ENCODE data around the gene ST8SIA3. TPM values are rescaled to one million over a fixed set of nuclear protein-coding genes. Genes with fewer than 3 reads are reported as not detected.

Gene ST8SIA3
- not detected in 3 replicates for polyA plus RNA-seq
- polyA plus RNA-seq (2011; ENCODE audit: low read depth): not detected
- not detected in 2 replicates for polyA plus RNA-seq (2011; cell fraction: cytosol; rRNA removed)
- not detected in 2 replicates for polyA plus RNA-seq (2011; cell fraction: nucleus; rRNA removed)
- polyA plus RNA-seq (2012; ENCODE audit: low replicate concordance): not detected in 2 replicates
- not detected in 3 replicates for polyA minus RNA-seq
- polyA minus RNA-seq (2011; cell fraction: cytosol; rRNA and poly(A)+ RNA removed): not detected
- not detected in 2 replicates for polyA minus RNA-seq (2011; cell fraction: nucleus; rRNA and poly(A)+ RNA removed)

DNA sequence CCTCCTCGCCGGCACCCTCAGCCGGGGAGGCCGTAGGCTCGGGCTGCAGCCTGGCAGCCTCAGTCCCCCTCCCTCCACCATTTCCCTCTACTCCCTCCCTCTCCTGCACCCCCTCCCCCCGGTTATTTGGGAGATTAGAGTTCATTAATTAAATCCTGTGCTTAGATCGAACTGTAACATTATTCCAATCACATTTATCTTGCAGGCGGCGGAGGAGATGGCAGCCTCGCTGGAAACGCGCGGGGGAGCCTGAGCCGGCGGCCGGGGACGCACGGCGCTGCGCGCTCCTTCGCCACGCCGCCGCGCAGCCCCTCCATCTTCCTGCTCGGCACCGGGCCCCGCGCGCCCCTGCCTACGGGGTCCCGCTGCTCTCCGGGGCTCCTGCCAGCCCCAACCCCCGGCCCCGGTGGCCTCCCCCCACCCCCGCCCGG lies at the start of gene ST8SIA3:
Gene ST8SIA3, plus strand, starts transcription at position 287 of the 431 bp plus-strand sequence. CDS start 290 bp downstream, outside the sequence.
- H3K4me2 ChIP-seq (ENCODE audit: control insufficient read depth, extremely low read depth, insufficient read depth, low read depth, low read length): no peak within 1 kb of the TSS
- FAIRE-seq (no peak), DNase-seq (ENCODE audit: low read depth, low spot score) (no peak)
- no peaks in the 10 kb centered on the region for H3K9me3 ChIP-seq (ENCODE audit: control insufficient read depth, low read depth, low read length)
- no peaks in the 10 kb centered on the region for H3K36me3 ChIP-seq (ENCODE audit: control insufficient read depth in 2 of 2, extremely low read depth in 1 of 2, insufficient read depth in 2 of 2, low read length in 2 of 2)
- H2AFZ ChIP-seq (ENCODE audit: control insufficient read depth, low read length): no peak within 1 kb of the TSS
- H4K20me1 ChIP-seq (ENCODE audit: control insufficient read depth, extremely low read depth, insufficient read depth, low read length): no peaks in the 10 kb centered on the region
- H3K4me1 ChIP-seq (ENCODE audit: control insufficient read depth, extremely low read depth, insufficient read depth, low read length): no peaks in the 10 kb centered on the region
- H3K27me3 ChIP-seq (ENCODE audit: control insufficient read depth, extremely low read depth, insufficient read depth, low read length): peaks cover 26% of the 10 kb centered on the region
- dilution Hi-C loops (cut with MboI; ENCODE audit: extremely low pct_ligation_motif_present, low sequenced_read_pairs): no loop called here
- H3K9me1 ChIP-seq (ENCODE audit: control insufficient read depth, extremely low read depth, insufficient read depth, low read length): no peaks in the 10 kb centered on the region
- no peaks in the 10 kb centered on the region for H3K79me2 ChIP-seq (ENCODE audit: control insufficient read depth, insufficient read depth, low read length)
- TF ChIP-seq CTCF (optimal IDR thresholded peaks at IDR 0.05 in 1 of 3, IDR thresholded peaks at IDR 0.05 in 1 of 3, conservative IDR thresholded peaks at IDR 0.05 in 1 of 3; ENCODE audit: extremely low read depth in 1 of 3, insufficient read depth in 2 of 3, low read length in 3 of 3): no peak
- no peak for TF ChIP-seq EZH2 (IDR thresholded peaks at IDR 0.05; ENCODE audit: low read length)
- no peak within 1 kb of the TSS for H3K4me3 ChIP-seq (ENCODE audit: control insufficient read depth in 2 of 3, extremely low read depth in 1 of 3, insufficient read depth in 2 of 3, low read depth in 1 of 3, low read length in 3 of 3)
- H3K27ac ChIP-seq (ENCODE audit: control insufficient read depth, insufficient read depth, low read length): no peak within 1 kb of the TSS
- no peak within 1 kb of the TSS for H3K9ac ChIP-seq (ENCODE audit: control insufficient read depth, extremely low read depth, insufficient read depth, low read length)

DNA sequence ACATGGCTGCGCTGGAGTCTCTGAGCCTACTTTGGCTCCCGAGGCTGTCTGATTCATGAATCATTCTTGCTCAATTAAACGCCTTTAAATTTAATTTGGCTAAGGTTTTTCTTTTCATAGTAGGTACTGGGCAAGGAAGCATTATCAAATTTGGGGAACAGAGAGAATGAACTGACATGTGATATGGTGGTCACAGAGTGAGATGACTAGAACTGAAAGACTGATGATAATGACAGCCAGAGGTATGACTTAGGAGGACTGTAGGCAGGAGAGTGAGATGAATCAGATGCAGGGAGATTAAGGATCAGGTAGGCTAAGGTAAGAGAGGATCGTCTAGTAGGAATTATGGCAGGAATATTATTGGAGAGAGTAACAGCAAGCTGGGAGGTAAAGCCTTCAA lies 40.9 kb upstream of the ST8SIA3 start:
- no peak overlapping the region for H3K4me3 ChIP-seq (ENCODE audit: control insufficient read depth in 2 of 3, extremely low read depth in 1 of 3, insufficient read depth in 2 of 3, low read depth in 1 of 3, low read length in 3 of 3)
- H3K36me3 ChIP-seq (ENCODE audit: control insufficient read depth in 2 of 2, extremely low read depth in 1 of 2, insufficient read depth in 2 of 2, low read length in 2 of 2): no peaks in the 10 kb centered on the region
- H3K79me2 ChIP-seq (ENCODE audit: control insufficient read depth, insufficient read depth, low read length): no peaks in the 10 kb centered on the region
- no peak overlapping the region for H3K9ac ChIP-seq (ENCODE audit: control insufficient read depth, extremely low read depth, insufficient read depth, low read length)
- no peaks in the 10 kb centered on the region for H3K9me3 ChIP-seq (ENCODE audit: control insufficient read depth, low read depth, low read length)
- H3K4me2 ChIP-seq (ENCODE audit: control insufficient read depth, extremely low read depth, insufficient read depth, low read depth, low read length): no peak overlapping the region
- H3K4me1 ChIP-seq (ENCODE audit: control insufficient read depth, extremely low read depth, insufficient read depth, low read length): no peaks in the 10 kb centered on the region
- no peak for FAIRE-seq
- dilution Hi-C loops (cut with MboI; ENCODE audit: extremely low pct_ligation_motif_present, low sequenced_read_pairs): no loop called here
- H3K27ac ChIP-seq (ENCODE audit: control insufficient read depth, insufficient read depth, low read length): no peak overlapping the region
- no peaks in the 10 kb centered on the region for H3K27me3 ChIP-seq (ENCODE audit: control insufficient read depth, extremely low read depth, insufficient read depth, low read length)
- TF ChIP-seq CTCF (optimal IDR thresholded peaks at IDR 0.05 in 1 of 3, IDR thresholded peaks at IDR 0.05 in 1 of 3, conservative IDR thresholded peaks at IDR 0.05 in 1 of 3; ENCODE audit: extremely low read depth in 1 of 3, insufficient read depth in 2 of 3, low read length in 3 of 3) (no peak), EZH2 (IDR thresholded peaks at IDR 0.05; ENCODE audit: low read length) (no peak)
- H3K9me1 ChIP-seq (ENCODE audit: control insufficient read depth, extremely low read depth, insufficient read depth, low read length): no peaks in the 10 kb centered on the region
- no peak for DNase-seq (ENCODE audit: low read depth, low spot score)
- H4K20me1 ChIP-seq (ENCODE audit: control insufficient read depth, extremely low read depth, insufficient read depth, low read length): no peaks in the 10 kb centered on the region
- H2AFZ ChIP-seq (ENCODE audit: control insufficient read depth, low read length): no peak overlapping the region

Data from keratinocyte (primary cell).